Measurements from ENCODE around the gene FUT7. TPM values are rescaled to one million over a fixed set of nuclear protein-coding genes. Genes with fewer than 3 reads are reported as not detected.

Gene FUT7
- total and polyA plus RNA-seq, 2 of the 8 experiments (the other 6 are each of a cell fraction or from before 2014, with no cell fraction given), result not detected

DNA sequence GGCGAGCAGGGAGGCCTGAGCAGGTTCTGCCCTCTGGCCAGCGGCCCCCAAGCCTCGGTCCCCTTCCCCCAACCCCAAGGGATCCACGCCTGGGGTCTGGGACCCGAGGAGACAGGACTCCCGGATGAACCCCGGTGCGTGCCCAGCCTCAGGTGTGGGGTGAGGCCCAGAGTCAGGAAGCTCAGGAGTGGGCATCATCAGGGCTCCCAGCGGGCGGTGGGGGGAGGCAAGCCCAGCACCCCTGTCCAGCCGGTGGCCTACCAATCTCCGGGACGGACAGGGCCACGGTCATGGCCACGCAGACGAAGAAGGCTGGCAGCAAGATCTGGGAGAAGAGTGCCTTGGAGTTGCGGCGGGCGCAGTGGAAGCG, 18.3 kb downstream of the FUT7 start (continued):
- TF ChIP-seq, protein P1, sequence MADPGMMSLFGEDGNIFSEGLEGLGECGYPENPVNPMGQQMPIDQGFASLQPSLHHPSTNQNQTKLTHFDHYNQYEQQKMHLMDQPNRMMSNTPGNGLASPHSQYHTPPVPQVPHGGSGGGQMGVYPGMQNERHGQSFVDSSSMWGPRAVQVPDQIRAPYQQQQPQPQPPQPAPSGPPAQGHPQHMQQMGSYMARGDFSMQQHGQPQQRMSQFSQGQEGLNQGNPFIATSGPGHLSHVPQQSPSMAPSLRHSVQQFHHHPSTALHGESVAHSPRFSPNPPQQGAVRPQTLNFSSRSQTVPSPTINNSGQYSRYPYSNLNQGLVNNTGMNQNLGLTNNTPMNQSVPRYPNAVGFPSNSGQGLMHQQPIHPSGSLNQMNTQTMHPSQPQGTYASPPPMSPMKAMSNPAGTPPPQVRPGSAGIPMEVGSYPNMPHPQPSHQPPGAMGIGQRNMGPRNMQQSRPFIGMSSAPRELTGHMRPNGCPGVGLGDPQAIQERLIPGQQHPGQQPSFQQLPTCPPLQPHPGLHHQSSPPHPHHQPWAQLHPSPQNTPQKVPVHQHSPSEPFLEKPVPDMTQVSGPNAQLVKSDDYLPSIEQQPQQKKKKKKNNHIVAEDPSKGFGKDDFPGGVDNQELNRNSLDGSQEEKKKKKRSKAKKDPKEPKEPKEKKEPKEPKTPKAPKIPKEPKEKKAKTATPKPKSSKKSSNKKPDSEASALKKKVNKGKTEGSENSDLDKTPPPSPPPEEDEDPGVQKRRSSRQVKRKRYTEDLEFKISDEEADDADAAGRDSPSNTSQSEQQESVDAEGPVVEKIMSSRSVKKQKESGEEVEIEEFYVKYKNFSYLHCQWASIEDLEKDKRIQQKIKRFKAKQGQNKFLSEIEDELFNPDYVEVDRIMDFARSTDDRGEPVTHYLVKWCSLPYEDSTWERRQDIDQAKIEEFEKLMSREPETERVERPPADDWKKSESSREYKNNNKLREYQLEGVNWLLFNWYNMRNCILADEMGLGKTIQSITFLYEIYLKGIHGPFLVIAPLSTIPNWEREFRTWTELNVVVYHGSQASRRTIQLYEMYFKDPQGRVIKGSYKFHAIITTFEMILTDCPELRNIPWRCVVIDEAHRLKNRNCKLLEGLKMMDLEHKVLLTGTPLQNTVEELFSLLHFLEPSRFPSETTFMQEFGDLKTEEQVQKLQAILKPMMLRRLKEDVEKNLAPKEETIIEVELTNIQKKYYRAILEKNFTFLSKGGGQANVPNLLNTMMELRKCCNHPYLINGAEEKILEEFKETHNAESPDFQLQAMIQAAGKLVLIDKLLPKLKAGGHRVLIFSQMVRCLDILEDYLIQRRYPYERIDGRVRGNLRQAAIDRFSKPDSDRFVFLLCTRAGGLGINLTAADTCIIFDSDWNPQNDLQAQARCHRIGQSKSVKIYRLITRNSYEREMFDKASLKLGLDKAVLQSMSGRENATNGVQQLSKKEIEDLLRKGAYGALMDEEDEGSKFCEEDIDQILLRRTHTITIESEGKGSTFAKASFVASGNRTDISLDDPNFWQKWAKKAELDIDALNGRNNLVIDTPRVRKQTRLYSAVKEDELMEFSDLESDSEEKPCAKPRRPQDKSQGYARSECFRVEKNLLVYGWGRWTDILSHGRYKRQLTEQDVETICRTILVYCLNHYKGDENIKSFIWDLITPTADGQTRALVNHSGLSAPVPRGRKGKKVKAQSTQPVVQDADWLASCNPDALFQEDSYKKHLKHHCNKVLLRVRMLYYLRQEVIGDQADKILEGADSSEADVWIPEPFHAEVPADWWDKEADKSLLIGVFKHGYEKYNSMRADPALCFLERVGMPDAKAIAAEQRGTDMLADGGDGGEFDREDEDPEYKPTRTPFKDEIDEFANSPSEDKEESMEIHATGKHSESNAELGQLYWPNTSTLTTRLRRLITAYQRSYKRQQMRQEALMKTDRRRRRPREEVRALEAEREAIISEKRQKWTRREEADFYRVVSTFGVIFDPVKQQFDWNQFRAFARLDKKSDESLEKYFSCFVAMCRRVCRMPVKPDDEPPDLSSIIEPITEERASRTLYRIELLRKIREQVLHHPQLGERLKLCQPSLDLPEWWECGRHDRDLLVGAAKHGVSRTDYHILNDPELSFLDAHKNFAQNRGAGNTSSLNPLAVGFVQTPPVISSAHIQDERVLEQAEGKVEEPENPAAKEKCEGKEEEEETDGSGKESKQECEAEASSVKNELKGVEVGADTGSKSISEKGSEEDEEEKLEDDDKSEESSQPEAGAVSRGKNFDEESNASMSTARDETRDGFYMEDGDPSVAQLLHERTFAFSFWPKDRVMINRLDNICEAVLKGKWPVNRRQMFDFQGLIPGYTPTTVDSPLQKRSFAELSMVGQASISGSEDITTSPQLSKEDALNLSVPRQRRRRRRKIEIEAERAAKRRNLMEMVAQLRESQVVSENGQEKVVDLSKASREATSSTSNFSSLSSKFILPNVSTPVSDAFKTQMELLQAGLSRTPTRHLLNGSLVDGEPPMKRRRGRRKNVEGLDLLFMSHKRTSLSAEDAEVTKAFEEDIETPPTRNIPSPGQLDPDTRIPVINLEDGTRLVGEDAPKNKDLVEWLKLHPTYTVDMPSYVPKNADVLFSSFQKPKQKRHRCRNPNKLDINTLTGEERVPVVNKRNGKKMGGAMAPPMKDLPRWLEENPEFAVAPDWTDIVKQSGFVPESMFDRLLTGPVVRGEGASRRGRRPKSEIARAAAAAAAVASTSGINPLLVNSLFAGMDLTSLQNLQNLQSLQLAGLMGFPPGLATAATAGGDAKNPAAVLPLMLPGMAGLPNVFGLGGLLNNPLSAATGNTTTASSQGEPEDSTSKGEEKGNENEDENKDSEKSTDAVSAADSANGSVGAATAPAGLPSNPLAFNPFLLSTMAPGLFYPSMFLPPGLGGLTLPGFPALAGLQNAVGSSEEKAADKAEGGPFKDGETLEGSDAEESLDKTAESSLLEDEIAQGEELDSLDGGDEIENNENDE (IDR thresholded peaks at IDR 0.05; ENCODE audit: insufficient replicate concordance, low read length), result no peak
- TF ChIP-seq SIN3A (conservative IDR thresholded peaks at IDR 0.05 in 1 of 2, IDR thresholded peaks at IDR 0.05 in 1 of 2; ENCODE audit: low read depth in 1 of 2, low read length in 2 of 2) (no peak), ZNF274 (IDR thresholded peaks at IDR 0.05; ENCODE audit: borderline replicate concordance, extremely low read depth, low read length) (no peak), HDAC2 (IDR thresholded peaks at IDR 0.05; ENCODE audit: borderline replicate concordance in 1 of 2, low read depth in 2 of 2, low read length in 2 of 2) (no peak), FOSL1 (IDR thresholded peaks at IDR 0.05; ENCODE audit: insufficient read depth, low read depth, low read length) (no peak)
